HG02970 (cell line): ENCODE data around the gene CDKN2B-AS1.

Source experiments
- ATAC-seq: cut with Tn5 transposase; IDR thresholded peaks from one replicate; pipeline ENCODE4 v1.9.1; 2021; ENCODE audit warnings: mild to moderate bottlenecking, moderate library complexity, moderate number of reproducible peaks; ENCODE audit not compliant: unreplicated experiment, low FRiP score

The CDKN2B-AS1 gene

GRCh38 chr9:22073349-22073748, 78.8 kb downstream of the CDKN2B-AS1 start:
- ATAC-seq, result no peak

GRCh38 chr9:22078081-22078480, 83.5 kb downstream of the CDKN2B-AS1 start:
- ATAC-seq, result no peak

GRCh38 chr9:22079873-22080341, 85.3 kb downstream of the CDKN2B-AS1 start:
- ATAC-seq, result no peak

- no peak for ATAC-seq
These were observed 89.9 kb downstream of the CDKN2B-AS1 start for GRCh38 chr9:22084336-22085035.

- no peak for ATAC-seq
These were observed 93.6 kb downstream of the CDKN2B-AS1 start for GRCh38 chr9:22088053-22088716.

- ATAC-seq, result no peak
These were observed 94.1 kb downstream of the CDKN2B-AS1 start for GRCh38 chr9:22088717-22089061.

- ATAC-seq, result no peak
These were observed 103.1 kb downstream of the CDKN2B-AS1 start for GRCh38 chr9:22097707-22098106.

GRCh38 chr9:22098643-22099332, 104.2 kb downstream of the CDKN2B-AS1 start:
- ATAC-seq, result no peak

GRCh38 chr9:22100626-22101025, 106.0 kb downstream of the CDKN2B-AS1 start:
- no peak for ATAC-seq

- ATAC-seq, result no peak
These were observed 107.8 kb downstream of the CDKN2B-AS1 start for GRCh38 chr9:22102146-22103053.

GRCh38 chr9:22103685-22104575, 109.3 kb downstream of the CDKN2B-AS1 start:
- no peak for ATAC-seq

GRCh38 chr9:22105005-22105722, 110.6 kb downstream of the CDKN2B-AS1 start:
- peak; percentile 94 for ATAC-seq

GRCh38 chr9:22107202-22108045, 112.8 kb downstream of the CDKN2B-AS1 start:
- no peak for ATAC-seq

GRCh38 chr9:22108581-22109370, 114.2 kb downstream of the CDKN2B-AS1 start:
- no peak for ATAC-seq

- ATAC-seq, result no peak
These were observed 116.8 kb downstream of the CDKN2B-AS1 start for GRCh38 chr9:22111176-22111953.

GRCh38 chr9:22111954-22112247, 117.3 kb downstream of the CDKN2B-AS1 start:
- no peak for ATAC-seq
